ENCODE data around the gene RNF5. TPM values are rescaled to one million over a fixed set of nuclear protein-coding genes. Genes with fewer than 3 reads are reported as not detected.

The RNF5 gene
- total RNA-seq, 1 experiment from 2014 or later = 114 TPM

GRCh38 chr6:32213649-32214048 is 35.4 kb downstream of the RNF5 start (continued):
- TF ChIP-seq ZNF512 (CRISPR knock-in tag; IDR thresholded peaks at IDR 0.05; ENCODE audit: borderline replicate concordance) = no peak
- TF ChIP-seq, protein P1, sequence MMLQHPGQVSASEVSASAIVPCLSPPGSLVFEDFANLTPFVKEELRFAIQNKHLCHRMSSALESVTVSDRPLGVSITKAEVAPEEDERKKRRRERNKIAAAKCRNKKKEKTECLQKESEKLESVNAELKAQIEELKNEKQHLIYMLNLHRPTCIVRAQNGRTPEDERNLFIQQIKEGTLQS (CRISPR knock-in tag; conservative IDR thresholded peaks at IDR 0.05) = no peak
- TF ChIP-seq, protein P2, sequence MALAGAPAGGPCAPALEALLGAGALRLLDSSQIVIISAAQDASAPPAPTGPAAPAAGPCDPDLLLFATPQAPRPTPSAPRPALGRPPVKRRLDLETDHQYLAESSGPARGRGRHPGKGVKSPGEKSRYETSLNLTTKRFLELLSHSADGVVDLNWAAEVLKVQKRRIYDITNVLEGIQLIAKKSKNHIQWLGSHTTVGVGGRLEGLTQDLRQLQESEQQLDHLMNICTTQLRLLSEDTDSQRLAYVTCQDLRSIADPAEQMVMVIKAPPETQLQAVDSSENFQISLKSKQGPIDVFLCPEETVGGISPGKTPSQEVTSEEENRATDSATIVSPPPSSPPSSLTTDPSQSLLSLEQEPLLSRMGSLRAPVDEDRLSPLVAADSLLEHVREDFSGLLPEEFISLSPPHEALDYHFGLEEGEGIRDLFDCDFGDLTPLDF (CRISPR knock-in tag; IDR thresholded peaks at IDR 0.05) = no peak

GRCh38 chr6:32214126-32214525 is 35.9 kb downstream of the RNF5 start:
- Mint-ChIP-seq H3K4me3 (no peak overlapping the region), H3K9me3 (no peaks in the 10 kb centered on the region), H3K27ac (no peak overlapping the region), H3K27me3 (ENCODE audit: low read depth) (peaks cover 3% of the 10 kb centered on the region; the same call in 1 of the 2 replicates), H3K4me1 (no peaks in the 10 kb centered on the region), H3K36me3 (no peaks in the 10 kb centered on the region)
- no peak for ATAC-seq
- ChIA-PET CTCF (no interaction called here), POLR2A (no interaction called here)
- DNase-seq (ENCODE audit: low spot score) = no peak
- TF ChIP-seq, protein P2 (CRISPR knock-in tag; IDR thresholded peaks at IDR 0.05) = no peak
- TF ChIP-seq STAT6 (CRISPR knock-in tag; conservative IDR thresholded peaks at IDR 0.05; ENCODE audit: low read depth) = no peak

GRCh38 chr6:32215617-32216016 is 37.4 kb downstream of the RNF5 start:
- CTCF ChIA-PET = no interaction called here
- no peak for DNase-seq (ENCODE audit: low spot score)
- peaks cover 3% of the 10 kb centered on the region; the same call in 1 of the 2 replicates for H3K27me3 Mint-ChIP-seq (ENCODE audit: low read depth)
- TF ChIP-seq RELA (CRISPR knock-in tag; IDR thresholded peaks at IDR 0.05; ENCODE audit: borderline replicate concordance) (no peak), E2F4 (CRISPR knock-in tag; IDR thresholded peaks at IDR 0.05; ENCODE audit: borderline replicate concordance, low read depth) (no peak), MXD4 (CRISPR knock-in tag; IDR thresholded peaks at IDR 0.05; ENCODE audit: borderline replicate concordance) (no peak), JAZF1 (CRISPR knock-in tag; IDR thresholded peaks at IDR 0.05) (no peak), TEAD4 (CRISPR knock-in tag; IDR thresholded peaks at IDR 0.05) (no peak), GRHL2 (CRISPR knock-in tag; IDR thresholded peaks at IDR 0.05; ENCODE audit: insufficient replicate concordance, severe bottlenecking) (no peak), USF2 (CRISPR knock-in tag; IDR thresholded peaks at IDR 0.05) (no peak)
- TF ChIP-seq, protein P3, sequence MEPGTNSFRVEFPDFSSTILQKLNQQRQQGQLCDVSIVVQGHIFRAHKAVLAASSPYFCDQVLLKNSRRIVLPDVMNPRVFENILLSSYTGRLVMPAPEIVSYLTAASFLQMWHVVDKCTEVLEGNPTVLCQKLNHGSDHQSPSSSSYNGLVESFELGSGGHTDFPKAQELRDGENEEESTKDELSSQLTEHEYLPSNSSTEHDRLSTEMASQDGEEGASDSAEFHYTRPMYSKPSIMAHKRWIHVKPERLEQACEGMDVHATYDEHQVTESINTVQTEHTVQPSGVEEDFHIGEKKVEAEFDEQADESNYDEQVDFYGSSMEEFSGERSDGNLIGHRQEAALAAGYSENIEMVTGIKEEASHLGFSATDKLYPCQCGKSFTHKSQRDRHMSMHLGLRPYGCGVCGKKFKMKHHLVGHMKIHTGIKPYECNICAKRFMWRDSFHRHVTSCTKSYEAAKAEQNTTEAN (CRISPR knock-in tag; IDR thresholded peaks at IDR 0.05) = no peak
- TF ChIP-seq, protein P1 (CRISPR knock-in tag; conservative IDR thresholded peaks at IDR 0.05) = no peak
- TF ChIP-seq, protein P2 (CRISPR knock-in tag; IDR thresholded peaks at IDR 0.05) = no peak
- TF ChIP-seq, protein P4, sequence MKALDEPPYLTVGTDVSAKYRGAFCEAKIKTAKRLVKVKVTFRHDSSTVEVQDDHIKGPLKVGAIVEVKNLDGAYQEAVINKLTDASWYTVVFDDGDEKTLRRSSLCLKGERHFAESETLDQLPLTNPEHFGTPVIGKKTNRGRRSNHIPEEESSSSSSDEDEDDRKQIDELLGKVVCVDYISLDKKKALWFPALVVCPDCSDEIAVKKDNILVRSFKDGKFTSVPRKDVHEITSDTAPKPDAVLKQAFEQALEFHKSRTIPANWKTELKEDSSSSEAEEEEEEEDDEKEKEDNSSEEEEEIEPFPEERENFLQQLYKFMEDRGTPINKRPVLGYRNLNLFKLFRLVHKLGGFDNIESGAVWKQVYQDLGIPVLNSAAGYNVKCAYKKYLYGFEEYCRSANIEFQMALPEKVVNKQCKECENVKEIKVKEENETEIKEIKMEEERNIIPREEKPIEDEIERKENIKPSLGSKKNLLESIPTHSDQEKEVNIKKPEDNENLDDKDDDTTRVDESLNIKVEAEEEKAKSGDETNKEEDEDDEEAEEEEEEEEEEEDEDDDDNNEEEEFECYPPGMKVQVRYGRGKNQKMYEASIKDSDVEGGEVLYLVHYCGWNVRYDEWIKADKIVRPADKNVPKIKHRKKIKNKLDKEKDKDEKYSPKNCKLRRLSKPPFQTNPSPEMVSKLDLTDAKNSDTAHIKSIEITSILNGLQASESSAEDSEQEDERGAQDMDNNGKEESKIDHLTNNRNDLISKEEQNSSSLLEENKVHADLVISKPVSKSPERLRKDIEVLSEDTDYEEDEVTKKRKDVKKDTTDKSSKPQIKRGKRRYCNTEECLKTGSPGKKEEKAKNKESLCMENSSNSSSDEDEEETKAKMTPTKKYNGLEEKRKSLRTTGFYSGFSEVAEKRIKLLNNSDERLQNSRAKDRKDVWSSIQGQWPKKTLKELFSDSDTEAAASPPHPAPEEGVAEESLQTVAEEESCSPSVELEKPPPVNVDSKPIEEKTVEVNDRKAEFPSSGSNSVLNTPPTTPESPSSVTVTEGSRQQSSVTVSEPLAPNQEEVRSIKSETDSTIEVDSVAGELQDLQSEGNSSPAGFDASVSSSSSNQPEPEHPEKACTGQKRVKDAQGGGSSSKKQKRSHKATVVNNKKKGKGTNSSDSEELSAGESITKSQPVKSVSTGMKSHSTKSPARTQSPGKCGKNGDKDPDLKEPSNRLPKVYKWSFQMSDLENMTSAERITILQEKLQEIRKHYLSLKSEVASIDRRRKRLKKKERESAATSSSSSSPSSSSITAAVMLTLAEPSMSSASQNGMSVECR (CRISPR knock-in tag; IDR thresholded peaks at IDR 0.05; ENCODE audit: borderline replicate concordance) = no peak

More at GRCh38 chr6:32215617-32216016, 37.4 kb downstream of the RNF5 start:
- Mint-ChIP-seq H3K36me3 (no peaks in the 10 kb centered on the region), H3K4me1 (no peaks in the 10 kb centered on the region), H3K9me3 (no peaks in the 10 kb centered on the region), H3K4me3 (no peak overlapping the region), H3K27ac (no peak overlapping the region)
- no peak for ATAC-seq
- POLR2A ChIA-PET = no interaction called here
